Right renal pelvis (tissue), 4 donors: ENCODE measurements around the gene RNF40. TPM values are rescaled to one million over a fixed set of nuclear protein-coding genes. Genes with fewer than 3 reads are reported as not detected.
A peak's percentile ranks its signal among the peaks of the same experiment; 100 is the strongest.
"Not testable (repeated sequence)": the region's sequence is repeated elsewhere in the genome, so short reads cannot be mapped to it uniquely, and the experiment has no call there.

Experiments used
- DNase-seq, 4 donors: peaks; one replicate each; pipeline ENCODE4 v3.0.0-alpha.2; 2013; ENCODE audit warnings: low read depth in 4 of 4, low spot score in 3 of 4, missing footprints in 1 of 4
- polyA plus RNA-seq, 4 donors: library from polyadenylated mRNA; unstranded; fragments of 120-200 nt; gene quantifications; one replicate each; pipeline ENCODE4 v1.2.1, GENCODE V29; 2013; ENCODE audit not compliant: insufficient read length in 4 of 4

RNF40 gene
- polyA plus RNA-seq, 4 donors: 123 to 134 (median 130) TPM

DNA sequence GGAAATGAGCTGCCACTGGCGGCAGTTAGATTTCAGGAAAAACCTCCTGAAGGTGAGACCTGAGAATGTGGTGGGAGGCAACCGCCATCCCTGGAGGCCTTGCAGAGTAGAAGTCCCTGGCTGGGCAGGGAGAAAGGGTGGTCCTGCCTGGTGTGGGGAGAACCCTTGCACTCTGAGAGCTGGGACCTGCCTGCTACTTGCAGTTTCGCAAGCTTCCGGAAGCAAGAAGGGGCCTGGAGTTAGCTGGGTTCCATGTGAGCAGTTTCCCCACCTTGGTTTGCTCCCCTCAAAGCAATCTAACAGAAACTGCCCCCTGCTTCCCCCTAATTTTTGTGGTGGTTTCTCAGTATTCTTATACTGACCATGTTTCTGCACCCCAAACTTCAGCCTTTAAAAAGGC, 18.4 kb downstream of the RNF40 start:
- DNase-seq: no peak

DNA sequence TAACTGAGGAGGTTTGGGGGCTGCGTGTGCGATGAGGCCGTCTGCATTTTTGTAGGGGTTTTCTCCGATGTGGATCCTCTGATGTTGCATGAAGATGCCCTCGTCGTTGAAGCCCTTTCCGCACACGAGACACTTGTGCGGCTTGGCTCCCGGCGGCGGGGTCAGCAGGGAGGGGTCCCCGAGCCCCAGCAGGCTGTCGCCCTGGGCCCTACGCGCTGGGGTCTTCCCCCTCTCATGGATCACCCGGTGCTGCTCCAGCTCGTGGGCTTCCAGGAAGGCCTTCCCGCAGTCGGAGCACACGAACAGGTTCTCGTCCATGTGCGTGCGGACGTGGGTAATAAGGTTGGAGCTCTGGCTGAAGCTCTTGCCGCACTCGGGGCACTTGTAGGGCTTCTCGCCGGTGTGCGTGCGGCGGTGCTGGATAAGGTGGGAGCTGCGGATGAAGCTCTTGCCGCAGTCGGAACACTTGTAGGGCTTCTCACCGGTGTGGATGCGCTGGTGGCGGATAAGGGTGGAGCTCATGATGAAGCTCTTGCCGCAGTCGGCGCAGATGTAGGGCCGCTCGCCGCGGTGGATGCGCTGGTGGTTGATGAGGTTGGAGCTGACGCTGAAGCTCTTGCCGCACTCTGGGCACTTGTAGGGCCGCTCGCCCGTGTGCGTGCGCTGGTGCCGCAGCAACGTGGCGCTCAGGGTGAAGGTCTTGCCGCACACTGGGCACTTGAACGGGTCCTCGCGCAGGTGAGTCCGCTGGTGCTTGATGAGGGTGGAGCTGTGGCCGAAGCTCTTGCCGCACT, 20.6 kb downstream of the RNF40 start:
- no peak for DNase-seq

DNA sequence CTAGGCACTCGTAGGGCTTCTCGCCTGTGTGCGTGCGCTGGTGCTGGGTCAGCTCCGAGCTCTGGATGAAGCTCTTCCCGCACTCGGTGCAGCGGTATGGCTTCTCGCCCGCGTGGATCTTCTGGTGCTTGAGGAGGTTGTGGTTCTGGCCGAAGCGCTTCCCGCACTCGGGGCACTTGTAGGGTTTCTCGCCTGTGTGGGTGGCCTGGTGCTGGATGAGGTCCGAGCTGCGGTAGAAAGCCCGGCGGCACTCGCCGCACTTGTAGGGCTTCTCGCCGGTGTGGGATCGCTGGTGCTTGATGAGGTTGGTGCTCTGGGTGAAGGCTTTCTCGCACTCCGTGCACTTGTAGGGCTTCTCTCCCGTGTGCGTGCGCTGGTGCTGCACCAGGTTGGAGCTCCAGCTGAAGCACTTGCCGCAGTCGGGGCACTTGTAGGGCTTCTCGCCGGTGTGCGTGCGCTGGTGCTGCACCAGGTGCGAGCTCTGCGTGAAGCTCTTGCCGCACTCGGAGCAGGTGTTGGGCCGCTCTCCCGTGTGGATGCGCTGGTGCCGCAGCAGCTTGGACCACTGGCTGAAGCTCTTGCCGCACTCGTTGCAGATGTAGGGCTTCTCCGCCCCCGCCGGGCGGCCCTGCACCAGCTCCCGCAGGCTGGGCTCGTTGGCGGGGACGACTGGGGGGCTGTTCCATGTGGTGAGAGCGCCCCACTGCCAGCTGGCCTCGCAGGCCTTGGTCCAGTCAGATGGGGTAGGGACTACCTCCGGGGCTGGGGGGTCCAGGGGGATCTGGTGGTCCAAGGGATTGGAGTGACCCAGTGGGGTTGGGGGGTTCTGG, 21.4 kb downstream of the RNF40 start:
- DNase-seq: no peak

DNA sequence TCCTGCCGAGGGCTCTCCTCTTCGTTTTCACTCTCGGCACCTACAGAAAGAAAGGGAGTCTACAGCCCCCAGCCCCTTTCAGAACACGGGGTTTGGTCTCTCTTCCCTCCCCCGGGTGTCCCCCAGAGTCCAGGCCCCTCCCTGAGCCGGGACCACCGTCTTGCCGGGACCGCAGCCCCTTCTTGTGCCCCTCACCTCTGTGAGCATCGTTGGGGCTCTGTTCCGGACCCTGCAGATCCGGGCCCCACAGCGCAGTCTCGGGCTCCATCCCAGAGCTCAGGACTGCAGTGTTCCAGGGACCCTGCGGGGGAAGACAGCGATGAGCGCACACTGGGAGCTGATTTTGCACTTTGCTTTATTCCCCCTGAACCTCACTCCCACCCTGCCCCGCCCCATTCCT, 22.1 kb downstream of the RNF40 start:
- DNase-seq: no peak

DNA sequence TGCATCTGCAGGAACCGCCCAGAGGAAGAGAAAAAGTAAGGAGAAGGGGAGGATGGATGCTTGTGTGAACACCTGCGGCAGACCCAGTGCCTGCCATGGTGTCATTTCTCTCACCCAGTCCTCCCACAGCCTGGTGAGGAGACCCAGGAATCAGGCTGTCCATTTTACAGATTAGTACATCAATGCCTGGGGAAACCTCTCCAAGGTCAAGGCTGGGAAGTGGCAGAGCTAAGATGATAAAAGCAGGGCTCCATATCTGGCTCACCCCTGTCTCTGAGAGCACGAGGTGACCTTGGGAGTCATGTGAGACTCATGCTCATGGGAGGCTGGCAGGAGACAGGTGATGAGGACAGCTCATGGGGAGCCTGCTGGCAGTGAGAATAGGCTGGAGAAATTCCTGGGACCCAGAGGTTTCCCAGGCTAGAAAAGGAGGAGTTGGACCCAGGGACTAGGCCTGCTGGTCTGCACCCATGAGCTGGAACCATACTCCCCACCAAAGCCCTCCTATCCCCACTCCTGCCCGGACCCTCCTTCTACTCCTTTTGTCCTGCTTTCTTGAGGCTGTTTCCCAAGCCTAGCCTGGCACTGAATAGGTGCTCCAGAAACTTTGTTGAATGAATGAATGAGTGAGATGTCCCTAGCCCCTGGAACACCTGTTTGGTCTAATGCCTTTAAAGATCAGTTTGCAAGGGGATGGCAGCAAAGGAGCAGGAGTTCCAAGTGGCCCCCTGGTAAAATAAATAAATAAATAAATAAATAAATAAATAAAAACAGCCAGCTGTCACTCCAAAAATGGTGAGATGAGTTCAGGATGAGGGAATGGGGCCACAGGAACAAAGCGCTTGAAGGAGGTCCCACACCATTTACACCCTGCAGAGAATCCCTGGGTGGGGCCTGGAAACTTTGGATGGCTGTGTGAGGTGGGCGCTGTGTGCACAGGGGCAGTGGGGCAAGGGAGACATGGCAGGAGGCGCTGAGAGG, 23.3 kb downstream of the RNF40 start:
- no peak for DNase-seq

DNA sequence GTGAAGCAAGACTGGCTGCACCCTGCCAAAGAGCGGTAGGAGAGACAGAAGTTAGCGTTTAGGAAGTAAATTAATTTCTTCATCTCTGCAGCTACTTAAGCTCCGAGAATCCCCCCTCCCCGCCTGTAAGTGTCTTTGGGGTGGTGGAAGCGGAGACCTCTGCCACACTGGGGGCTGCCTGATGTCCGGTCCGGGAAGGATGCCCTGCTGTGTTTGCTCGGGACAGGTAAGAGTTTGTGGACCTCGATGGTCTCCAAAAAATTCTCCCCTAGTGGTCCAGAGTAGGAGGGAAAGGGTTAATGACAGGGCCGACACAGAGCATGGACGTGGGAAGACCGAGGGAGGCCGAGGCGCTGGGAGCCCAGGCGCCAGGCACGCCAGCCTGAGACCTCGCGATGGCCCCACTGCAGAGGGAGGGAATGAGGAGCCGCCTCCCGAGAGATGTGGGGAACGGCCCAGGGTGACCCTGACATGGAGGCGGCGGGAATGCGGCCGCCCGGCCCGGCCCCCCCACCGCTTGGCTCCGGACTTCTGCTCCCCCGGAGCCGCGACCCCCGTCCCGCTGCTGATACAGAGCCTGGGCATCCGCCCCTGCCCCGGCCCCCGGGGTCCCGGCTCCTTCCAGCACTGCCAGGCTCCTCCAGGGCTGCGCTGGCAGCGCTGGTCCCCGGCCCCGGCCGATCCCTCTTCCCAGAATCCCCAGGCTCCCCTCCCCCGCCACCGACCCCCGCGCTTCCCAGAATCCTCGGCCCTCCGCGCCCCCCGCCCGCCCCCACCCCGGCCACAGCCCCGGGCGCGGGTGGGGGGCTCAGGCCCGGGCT, 24.2 kb downstream of the RNF40 start:
- peak in 1 of 4 donors; percentile 31 for DNase-seq

DNA sequence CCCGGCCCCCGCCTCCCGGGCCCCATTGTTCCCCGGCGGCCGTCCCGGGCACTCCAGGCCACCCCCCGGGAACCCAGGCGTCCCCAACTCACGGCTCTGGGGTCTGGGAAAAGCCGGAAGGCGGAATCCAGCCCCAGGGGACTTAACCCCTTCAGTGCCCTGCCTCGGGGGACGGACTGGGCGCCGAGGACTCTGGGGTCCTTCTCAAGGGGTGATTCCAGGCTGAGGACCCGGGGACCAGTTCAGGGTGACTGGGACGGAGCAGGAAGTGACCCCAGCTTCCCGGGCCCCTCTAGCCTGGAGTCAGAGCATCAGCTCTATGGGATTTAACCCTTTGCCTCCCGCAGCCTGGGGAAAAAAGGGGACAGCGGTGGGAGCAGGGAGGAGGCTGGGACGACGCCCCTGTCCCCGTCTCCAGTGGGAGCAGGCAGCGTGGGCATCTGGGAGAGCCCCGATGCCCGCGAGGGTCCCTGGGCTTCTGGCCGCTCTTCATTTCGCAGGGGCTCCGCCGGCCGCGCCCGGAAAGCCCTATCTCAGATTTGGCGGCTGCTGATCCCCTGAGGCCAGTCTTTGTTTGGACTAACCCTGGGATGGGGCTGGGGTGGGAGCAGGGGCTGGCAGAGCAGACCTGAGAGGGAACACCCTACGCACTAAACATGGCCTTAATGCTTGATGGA, 25.0 kb downstream of the RNF40 start, which contains the start of gene ZNF629:
ZNF629 (minus strand) TSS at position 270 of the 677 bp plus-strand sequence. CDS start 2,723 bp downstream, outside the sequence.
- DNase-seq: peak; percentile 79 to 83 (median 82)

DNA sequence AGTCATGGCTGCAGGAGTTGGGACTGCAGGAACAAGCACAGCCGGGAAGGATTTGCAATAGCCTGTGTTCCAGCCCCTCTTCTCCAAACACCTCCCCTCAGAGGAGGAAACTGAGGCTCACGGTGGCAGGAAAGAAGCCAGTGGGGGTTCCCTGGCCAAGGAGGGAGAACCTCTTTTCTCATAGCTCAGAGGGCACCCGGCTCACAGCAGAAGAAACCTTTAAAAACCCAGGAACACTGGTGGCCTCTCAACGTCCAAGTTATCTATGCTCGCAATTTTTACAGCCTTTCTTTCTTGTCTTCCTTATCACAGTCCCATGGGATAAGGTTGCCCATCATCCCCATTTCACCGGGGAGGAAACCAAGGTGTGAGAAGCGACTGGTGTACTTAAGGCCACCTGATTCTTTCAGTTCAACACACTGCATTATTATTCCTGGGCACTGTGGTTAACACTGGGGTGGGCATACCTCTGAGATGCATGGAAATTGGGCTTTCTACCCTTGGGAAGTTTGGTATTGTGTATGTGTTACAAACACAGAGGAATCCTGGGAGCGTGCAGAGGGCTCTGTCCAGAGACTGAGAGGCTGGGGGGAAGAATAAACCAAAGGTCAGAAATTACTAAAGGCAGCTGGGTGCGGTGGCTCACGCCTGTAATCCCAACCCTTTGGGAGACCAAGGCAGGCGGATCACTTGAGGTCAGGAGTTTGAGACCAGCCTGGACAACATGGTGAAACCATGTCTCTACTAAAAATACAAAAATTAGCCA, 25.7 kb downstream of the RNF40 start:
- no peak for DNase-seq

DNA sequence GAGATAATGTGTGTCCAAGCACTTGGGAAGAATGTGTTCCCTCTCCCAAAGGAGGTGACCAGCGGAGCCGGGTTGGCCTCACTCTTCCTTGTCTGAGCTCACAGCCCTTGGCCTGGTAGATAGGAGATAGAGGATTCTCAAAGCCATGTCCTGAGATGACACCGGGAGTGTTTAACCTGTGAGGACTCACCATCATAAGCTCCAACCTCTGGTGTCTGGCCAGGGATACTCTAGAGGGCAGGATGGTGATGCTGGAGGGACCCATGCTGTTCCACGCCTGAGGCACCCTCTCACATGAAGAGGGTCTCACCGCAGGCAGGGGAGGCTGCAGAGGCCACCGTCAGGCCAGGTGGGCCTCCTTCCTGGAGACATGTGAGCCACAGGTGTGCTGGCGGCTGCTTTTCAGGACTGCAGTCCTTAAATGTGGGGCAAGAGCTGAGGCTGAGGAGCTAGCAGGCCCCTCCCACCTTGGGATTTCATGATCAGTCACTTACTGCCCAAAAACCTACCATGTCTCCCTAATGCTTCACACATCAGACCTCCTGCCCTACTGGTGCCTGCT, 31.5 kb downstream of the RNF40 start:
- no peak for DNase-seq

DNA sequence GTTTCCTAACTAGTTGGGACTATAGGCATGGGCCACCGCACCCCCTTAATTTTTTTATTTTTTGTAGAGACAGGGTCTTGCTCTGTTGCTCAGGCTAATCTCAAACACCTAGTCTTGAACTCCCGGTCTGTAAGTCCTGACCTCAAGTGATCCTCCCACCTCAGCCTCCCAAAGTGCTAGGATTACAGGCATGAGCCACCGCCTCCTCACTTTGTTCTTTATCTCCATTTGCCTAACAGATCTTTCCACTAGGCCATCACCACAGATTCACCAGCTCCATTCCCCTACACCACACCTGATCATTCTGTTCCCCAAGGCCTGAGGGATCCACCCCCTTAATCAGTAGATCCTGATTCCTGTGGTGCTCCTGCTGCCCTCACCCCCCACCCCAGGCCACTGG, 32.5 kb downstream of the RNF40 start:
- DNase-seq: no peak

DNA sequence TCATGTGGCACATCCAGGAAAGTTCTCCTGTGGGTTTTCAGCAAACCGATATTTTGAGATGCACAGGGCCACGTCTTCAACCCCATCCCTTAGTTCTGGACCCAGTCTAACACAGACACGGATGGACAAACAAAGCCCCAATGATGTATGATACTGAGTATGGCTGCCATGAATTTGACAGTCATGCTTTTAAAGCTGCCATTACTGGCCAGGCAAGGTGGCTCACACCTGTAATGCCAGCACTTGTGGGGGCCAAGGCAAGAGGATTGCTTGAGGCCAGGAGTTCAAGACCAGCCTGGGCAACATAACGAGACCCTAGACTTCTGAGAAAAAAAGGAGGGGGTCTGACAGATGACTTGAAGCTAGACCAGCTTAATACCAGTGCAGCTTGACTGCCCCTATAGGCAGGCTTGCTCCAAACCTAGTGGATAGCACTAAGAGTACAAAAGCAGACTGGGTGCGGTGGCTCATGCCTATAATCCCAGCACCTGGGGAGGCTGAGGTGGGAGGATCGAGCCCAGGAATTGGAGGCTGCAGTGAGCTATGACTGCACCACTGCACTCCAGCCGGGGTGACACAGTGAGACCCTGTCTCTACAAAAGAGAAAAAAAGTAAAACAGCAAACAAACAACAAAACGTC, 35.7 kb downstream of the RNF40 start:
- DNase-seq: no peak

DNA sequence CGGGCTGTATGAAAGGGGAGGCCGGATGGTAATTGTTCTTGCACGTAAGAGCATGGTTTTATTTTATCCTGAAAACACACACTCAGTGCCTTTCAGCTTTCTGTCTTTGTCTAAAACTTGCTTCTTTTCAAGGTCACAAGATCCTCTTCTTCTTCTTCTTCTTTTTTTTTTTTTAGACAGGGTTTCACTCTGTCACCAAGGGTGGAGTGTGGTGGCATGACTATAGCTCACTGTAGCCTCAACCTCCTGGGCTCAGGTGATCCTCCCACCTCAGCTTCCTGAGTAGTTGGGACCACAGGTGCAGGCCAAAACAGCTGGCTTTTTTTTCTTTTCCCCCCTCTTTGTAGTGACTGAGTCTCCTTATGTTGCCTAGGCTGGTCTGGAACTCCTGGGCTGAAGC, 40.8 kb downstream of the RNF40 start:
- no peak for DNase-seq

DNA sequence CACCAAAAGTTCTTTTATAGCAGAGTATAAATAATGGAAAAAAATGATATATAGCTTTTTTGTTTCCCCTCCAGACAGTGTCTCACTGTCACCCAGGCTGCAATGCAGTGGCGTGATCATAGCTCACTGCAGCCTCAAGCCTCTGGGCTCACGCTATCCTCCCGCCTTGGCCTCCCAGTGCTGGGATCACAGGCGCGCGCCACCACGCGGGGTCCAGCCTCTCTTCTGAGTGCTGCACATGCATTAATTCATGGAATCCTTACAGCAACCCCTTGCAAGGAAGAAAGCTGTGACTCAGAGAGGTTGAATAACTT, 42.9 kb downstream of the RNF40 start:
- no peak for DNase-seq

DNA sequence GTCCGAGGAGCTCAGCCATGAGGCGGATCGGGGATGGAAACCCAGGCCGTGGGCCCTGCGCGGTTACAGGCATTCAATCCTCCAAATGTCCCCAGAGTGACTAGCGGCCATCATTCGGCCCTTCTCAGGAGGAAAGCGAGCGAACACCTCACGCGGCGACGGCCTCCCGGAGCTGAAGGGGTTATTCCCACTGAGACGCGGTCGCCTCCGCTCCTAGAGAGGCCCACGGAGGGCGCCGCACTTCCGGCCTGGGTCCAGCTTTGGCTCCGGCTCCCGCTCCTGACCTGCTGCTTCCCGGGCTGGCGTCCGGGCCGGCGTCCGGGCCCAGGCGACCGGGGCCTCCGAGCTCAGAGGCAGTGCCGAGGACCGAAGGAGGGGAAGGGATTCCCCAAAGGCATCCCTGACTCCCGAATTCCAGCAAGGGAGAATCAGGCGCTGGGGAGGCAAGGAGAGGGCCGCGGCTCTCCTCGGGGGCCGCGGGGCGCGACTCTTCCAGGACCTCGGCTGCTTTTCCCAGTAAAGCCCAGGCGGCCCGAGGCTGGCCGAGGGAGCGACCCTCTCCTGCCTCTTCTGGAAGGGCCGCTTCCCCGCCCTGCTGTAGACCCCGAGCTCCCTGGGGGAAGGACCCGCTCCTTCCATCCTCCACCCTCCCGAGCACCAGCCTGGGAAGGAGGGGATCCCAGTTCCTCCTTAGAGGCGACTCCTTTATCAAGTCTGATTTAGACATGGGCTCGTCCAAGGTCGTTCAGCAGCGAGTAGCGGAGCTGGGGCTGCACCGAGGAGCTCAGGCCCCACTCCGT, 43.4 kb downstream of the RNF40 start:
- peak; percentile 74 to 79 (median 78) for DNase-seq

DNA sequence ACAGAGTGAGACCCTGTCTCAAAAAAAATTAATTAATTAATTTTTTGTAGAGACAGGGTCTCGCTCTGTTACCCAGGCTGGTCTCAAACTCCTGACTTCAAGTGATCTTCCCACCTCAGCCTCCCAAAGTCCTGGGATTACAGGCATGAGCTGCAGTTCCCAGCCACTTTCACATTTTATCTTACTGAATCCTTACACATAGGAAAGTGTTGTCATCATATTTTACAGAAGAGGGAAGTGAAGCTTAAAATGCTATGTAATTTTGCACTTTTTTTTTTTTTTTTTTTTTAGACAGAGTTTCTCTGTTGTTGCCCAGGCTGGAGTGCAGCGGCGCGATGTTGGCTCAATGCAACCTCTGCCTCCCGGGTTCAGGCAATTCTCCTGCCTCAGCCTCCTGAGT, 46.0 kb downstream of the RNF40 start:
- no peak for DNase-seq

DNA sequence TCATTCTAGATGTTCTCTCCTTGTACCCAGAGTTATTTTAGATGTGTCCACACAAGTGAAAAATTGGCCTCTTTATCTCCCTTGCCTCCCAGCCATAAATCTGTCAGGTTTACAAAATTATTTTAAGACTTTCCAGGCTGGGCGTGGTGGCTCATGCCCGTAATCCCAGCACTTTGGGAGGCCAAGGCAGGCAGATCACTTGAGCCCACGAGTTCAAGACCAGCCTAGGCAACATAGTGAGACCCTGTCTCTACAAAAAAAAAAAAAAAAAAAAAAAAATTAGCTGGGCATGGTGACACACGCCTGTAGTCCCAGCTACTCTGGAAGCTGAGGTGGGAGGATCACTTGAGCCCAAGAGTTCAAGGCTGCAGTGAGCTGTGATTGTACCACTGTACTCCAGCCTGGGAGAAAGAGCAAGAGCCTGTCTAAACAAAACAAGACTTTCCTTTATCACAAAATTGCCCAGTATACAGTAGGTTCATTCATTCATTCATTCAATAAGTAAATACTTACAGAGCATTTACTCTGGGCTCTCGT, 46.8 kb downstream of the RNF40 start:
- not testable (repeated sequence) for DNase-seq

DNA sequence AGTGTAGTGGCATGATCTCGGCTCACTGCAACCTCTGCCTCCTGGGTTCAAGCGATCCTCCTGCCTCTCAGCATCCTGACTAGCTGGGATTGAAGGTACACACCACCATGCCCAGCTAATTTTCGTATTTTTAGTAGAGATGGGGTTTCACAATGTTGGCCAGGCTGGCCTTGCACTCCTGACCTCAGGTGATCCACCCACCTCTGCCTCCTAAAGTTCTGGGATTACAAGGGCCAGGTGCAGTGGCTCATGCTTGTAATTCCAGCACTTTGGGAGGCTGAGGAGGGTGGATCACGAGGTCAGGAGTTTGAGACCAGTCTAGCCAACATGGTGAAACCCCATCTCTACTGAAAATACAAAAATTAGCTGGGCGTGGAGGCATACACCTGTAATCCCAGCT, 47.6 kb downstream of the RNF40 start:
- not testable (repeated sequence) for DNase-seq
